Measurements from ENCODE around the gene YIF1B.

Gene YIF1B

DNA sequence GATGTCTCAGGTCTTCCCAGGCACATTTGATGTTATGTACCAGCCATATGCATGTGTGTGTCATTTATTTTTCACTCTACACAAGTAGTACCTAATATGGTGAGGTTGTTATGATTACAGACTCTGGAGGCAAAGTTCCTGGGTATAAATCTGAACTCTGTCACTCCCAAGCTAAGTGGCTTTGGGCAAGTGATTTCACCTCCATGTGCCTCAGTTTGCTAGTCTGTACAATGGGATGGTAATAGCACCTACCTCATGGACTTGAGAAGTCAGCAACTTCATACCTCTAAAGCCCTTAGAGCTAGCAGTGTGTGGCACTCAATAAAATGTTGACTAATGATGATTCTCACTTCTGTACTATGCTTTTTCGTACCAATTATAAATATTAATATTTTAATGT is 16.0 kb upstream of the YIF1B start:
- no peak overlapping the region for H3K4me3 ChIP-seq (ENCODE audit: low read length)
- DNase-seq (ENCODE audit: low read depth), result no peak
- TF ChIP-seq CTCF (conservative IDR thresholded peaks at IDR 0.05; ENCODE audit: low read length), result no peak

DNA sequence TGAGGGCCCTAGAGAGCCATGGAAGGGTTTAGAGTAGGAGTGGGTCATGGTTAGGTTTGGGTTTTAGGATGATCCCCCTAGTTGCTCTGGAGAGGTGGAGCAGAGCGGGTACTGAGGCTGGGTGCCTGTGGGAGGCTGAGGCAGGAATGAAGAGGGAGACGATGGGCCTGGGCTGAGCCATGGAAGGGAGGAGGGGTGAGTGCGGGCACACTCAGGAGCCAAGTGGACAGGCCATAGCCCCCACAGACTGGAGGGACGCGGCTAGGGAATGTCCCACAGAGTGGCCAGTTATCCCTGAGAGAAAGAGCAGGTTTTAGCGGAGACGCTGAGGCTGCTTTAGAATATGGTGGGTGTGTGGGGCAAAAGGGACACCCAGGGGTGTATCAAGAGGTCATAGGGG is 13.9 kb upstream of the YIF1B start:
- TF ChIP-seq CTCF (conservative IDR thresholded peaks at IDR 0.05; ENCODE audit: low read length), result no peak
- no peak overlapping the region for H3K4me3 ChIP-seq (ENCODE audit: low read length)
- no peak for DNase-seq (ENCODE audit: low read depth)

DNA sequence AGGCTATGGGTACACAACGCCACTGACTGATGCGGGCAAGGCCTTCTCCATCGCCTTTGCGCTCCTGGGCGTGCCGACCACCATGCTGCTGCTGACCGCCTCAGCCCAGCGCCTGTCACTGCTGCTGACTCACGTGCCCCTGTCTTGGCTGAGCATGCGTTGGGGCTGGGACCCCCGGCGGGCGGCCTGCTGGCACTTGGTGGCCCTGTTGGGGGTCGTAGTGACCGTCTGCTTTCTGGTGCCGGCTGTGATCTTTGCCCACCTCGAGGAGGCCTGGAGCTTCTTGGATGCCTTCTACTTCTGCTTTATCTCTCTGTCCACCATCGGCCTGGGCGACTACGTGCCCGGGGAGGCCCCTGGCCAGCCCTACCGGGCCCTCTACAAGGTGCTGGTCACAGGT is 10.8 kb upstream of the YIF1B start:
- no peak for DNase-seq (ENCODE audit: low read depth)
- H3K4me3 ChIP-seq (ENCODE audit: low read length), result no peak overlapping the region
- TF ChIP-seq CTCF (conservative IDR thresholded peaks at IDR 0.05; ENCODE audit: low read length), result no peak

GRCh38 chr19:38324431-38324830 is 8.7 kb upstream of the YIF1B start:
- no peak overlapping the region for H3K4me3 ChIP-seq (ENCODE audit: low read length)
- DNase-seq (ENCODE audit: low read depth), result no peak
- TF ChIP-seq CTCF (conservative IDR thresholded peaks at IDR 0.05; ENCODE audit: low read length), result no peak

- DNase-seq (ENCODE audit: low read depth), result no peak
- no peak overlapping the region for H3K4me3 ChIP-seq (ENCODE audit: low read length)
Measured at GRCh38 chr19:38323291-38323690, 7.5 kb upstream of the YIF1B start.

GRCh38 chr19:38321646-38322196 is 6.0 kb upstream of the YIF1B start:
- peak; percentile 83 for DNase-seq (ENCODE audit: low read depth)
- H3K4me3 ChIP-seq (ENCODE audit: low read length), result peak overlapping the region; percentile 71
- TF ChIP-seq CTCF (conservative IDR thresholded peaks at IDR 0.05; ENCODE audit: low read length), result no peak; the same call in 1 of the 2 replicates

More at GRCh38 chr19:38323291-38323690, 7.5 kb upstream of the YIF1B start:
- no peak for TF ChIP-seq CTCF (conservative IDR thresholded peaks at IDR 0.05; ENCODE audit: low read length)

GRCh38 chr19:38320969-38321339 is 5.2 kb upstream of the YIF1B start:
- TF ChIP-seq CTCF (conservative IDR thresholded peaks at IDR 0.05; ENCODE audit: low read length), result no peak
- H3K4me3 ChIP-seq (ENCODE audit: low read length), result peak overlapping the region; percentile 71
- no peak for DNase-seq (ENCODE audit: low read depth)
